GM19099 (cell line): ENCODE data around the gene DIAPH1.

ENCODE experiments used
- POLR2A ChIP-seq: IDR thresholded peaks from 3 replicates; pipeline ENCODE4 v1.6.1; 2011; ENCODE audit warnings: low read depth; ENCODE audit not compliant: insufficient read length; ENCODE audit errors: extremely low read depth

The DIAPH1 gene

DNA sequence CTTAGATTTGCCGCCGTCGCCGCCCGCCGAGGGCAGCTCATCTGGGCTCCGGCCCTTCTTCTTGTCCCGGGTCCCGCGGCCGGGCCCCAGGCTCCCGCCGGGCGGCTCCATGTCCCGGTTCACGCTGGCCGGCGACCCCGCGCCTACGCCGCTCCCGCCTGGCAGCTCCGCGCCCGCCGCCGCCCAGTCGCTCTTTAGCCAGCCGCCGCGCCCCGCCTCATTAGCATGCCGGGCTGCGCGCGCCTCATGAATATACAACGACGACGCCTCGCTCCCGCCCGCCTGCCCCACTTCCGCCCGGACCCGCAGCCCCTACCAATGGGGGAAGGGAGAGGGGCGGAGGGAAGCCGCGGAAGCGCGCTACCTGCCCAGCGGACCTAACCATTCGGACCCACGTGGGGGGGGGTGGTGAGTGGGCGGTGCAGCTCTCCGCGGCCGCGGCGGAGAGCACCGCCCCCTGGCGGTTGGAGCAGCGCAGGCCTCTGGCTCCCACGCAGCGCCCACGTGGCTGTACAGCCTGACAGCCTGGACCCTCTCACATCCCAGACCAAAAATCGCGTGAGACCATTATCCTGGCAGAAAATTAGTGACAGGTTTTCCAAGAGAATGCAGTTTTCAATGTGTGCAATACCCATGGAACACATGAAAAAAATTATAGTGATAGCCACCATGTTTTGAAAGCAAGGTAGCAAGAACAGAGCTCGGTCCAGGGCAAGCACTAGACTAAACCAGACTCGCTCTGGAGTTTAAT lies at the start of gene DIAPH1:
Gene DIAPH1, minus strand, starts transcription at position 197 of the 751 bp plus-strand sequence. Its CDS starts 86 bp downstream, at position 111.
- TF ChIP-seq POLR2A = peak; percentile 79

DNA sequence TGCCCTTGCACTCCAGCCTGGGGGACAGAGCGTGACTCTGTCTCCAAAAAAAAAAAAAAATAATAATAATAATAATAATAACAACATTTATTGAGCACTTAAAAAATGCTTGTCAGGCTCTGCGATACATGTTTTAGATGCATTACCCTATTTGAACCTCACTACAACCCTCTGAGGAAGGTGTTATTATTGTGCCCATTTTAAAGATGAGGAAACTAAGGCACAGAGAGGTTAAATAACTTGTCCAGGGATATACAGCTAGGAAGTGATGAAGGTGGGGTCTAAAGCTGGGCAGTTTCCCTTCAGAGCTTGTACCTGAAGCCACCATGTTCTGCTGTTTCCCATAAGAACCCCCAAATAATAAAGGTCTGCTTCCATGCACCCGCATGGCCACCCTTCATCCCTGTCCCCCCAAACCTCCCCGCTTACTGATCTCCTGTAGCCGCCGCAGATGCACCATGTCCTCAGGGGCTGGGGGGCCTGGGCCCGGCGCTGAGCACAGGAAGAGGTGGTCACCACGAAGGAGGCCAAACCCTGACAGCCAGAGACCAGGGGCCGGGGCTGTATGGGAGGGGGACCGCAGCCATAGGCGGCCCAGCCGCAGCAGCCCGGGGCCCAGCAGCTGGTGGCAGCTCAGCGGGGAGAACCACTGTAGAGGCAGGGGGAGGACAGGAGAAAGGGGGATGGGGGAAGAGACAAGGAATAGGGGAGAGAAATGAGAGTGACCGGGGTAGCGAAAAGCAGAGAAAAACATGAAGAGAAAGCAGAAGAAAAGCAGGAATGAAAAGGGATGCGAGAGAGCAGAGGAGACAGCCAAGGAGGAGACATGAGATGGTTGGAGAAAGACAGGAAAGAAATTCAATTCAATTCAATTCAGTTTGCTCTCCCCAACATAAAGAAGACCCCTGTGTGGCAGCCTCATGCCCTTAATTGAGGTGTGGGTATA lies 47.5 kb upstream of the DIAPH1 start:
- no peak for TF ChIP-seq POLR2A

DNA sequence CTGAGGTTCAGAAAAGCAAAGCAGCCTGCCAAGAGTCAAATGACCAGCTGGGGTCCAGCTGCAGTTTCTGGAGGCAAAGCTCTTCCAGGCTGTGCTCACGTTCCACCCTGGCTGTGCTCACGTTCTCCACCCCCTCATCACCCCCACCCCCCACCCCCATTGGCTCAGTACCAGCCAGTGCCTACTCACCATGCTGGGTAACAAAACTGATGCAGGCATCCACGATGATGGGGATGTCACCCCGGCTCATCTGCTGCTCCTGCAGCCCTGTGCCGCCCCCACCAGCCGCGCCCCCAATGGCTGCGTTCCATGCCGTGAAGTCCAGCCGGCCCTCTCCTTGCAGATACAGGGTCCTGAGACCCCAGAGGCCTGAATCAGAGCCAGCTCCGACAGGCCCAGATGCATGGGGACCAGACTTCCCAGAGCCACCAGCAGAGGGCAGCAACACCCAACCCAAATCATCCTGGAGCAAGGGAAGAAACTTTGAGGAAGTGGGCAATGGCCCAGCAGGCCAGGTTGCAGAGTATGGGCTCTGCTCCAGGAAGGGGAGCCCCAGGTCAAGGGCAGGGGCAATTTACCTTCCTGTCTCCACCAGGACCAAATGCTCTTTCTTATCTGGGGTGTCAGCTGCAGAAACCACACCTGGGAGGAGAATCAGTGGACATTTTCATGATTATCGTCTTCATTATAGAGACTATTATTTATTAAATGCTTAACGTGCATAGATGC lies 46.1 kb upstream of the DIAPH1 start:
- no peak for TF ChIP-seq POLR2A

DNA sequence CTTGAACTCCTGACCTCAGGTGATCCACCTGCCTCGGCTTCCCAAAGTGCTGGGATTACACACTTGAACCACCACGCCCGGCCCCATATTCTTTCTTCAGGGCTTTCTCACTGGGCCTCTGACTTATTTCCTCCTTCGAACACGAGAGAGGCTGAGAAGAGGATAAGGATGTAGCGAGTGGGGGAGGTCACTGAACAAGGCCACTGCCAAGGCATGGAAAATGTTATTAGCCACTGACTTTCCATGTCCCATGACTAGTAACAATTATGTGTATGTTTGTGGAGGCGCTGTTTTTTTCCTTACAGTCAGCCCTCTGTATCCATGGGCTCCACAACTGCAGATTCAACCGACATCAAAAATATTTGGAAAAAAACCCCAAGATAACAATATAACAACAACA lies 44.7 kb upstream of the DIAPH1 start:
- TF ChIP-seq POLR2A = no peak

DNA sequence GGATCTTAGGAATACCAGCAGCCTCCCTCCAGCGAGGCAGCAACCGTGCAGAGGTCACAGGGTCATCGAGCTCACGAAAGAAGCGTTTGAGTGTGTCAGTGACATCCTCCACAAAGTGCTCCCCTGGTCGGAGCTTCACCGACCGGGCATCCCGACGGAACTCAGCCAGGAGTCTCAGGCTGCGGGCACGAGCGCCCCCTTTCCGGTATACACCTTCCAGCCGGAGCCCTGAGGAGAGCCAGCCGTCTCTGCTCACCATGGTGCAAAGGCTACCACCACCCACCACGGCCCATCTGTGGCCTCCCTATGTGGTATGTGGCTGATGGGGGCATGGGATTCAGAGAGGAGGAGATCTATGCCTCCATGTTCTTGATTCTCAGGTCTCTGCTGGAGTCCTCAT lies 43.2 kb upstream of the DIAPH1 start:
- TF ChIP-seq POLR2A = no peak

DNA sequence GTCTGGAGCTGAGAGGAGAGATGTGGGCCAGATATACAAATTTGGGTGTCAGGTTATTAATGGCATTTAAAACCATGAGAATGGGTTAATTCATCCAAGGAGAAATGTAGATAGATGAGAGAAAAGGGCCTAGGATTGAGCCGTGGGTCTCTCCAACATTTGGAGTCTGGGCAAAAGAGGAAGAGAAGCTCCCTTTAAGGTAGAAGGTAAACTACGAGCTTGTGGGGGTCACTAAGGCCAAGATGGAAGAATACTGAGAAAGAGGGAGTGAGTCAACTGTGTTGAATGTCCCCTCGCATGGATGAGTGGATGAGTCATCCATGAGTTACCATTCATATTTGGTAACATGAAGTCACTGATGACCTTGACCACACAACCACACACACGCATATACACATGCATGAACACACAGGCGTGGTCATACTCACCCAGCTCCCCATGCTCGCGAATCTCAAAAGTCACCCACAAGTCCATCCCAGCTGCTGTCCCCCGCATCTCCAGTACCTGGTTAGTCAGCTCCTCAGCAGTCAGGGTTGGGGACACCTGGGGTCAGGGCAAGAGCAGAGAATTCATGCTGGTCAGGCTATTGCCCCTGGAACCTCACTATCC lies 39.2 kb upstream of the DIAPH1 start:
- no peak for TF ChIP-seq POLR2A

DNA sequence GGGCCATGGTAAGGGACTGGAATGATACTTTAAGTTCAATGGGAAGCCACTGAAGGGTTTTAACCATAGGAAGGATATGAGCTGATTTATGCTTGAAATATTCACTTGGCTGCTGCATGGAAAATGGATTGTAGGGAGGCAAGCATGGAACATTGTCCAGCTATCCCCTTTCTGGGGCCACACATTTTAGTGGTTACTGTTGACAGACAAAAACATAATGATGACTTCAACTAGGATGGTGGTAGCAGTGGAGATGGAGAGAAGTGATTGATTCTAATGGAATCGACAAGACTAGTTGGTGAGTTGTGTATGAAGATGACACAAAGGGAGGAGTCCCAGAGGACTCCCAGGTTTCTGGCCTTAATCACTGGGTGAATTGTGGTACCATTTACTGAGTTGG lies 38.6 kb upstream of the DIAPH1 start:
- no peak for TF ChIP-seq POLR2A

DNA sequence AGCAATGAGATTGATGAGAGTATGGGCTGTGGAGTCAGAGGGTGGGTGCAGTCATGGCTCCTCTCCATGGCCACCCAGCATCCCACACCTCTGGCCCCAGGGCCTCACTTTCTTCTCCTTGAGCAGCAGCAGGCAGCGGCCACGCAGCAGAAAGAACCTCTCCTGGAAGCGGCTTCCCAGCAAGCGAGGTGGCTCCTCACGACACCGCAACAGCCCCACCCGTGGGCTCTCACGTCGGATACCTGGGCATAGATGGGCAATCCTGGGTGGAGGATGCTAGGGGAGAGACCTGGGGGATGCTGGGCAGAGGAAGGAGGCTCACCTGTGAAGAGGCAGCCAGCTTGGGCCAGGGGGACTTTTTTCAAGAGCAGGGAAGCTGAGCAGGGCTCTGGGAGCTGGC lies 37.6 kb upstream of the DIAPH1 start:
- TF ChIP-seq POLR2A = no peak

DNA sequence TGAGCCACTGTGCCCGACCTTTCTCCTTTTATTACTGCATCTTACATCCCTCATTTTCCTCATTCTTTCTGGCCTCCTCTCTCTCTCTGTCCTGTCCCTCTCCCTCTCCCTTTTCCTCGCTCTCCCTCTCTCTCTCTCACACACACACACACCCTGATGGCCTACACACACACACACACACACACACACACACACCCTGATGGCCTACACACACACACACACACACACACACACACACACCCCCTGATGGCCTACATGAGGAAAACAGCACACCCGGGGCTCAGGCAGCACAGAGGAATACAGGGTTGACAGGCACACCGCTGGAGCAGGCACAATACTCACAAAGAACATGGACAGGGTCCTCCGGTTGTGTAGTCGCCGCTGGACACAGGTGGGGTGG lies 36.2 kb upstream of the DIAPH1 start:
- TF ChIP-seq POLR2A = no peak

DNA sequence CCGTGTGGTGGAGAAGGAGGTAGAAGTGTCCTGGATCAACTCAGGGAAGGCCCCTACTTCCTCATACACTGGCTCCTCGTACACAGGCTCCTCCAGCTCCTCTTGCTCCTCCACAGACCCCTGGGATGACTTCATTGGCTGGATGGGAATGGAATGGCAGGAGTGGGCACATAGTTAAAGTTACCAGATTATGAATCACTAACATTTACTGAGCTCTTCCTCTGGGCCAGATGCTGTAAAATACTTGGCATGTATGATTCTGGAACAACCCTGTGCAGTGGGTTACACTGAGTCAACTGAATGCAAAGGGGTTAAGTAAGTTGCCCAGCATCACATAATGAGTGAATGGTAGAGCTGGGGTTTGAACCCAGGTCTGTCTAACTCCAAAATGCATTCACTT lies 35.5 kb upstream of the DIAPH1 start:
- no peak for TF ChIP-seq POLR2A

DNA sequence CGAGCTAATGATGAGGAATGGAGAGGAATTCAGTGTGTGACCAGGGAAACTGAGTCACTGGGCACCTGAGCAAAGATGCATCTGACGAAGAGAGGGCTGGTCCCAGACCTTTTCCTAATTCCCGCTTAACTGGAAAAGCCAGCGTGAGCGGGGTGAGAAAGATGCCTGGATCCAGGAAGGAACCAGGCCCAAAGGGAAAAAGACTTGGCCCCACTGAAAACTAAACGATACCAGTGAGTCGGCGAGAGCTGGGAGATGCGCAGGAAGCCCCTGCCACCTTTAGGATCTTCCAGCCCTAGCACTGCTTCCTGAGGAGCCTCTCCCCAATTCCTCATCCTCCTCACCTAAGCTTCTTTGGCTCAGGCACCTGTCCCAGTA lies 32.9 kb upstream of the DIAPH1 start:
- no peak for TF ChIP-seq POLR2A

DNA sequence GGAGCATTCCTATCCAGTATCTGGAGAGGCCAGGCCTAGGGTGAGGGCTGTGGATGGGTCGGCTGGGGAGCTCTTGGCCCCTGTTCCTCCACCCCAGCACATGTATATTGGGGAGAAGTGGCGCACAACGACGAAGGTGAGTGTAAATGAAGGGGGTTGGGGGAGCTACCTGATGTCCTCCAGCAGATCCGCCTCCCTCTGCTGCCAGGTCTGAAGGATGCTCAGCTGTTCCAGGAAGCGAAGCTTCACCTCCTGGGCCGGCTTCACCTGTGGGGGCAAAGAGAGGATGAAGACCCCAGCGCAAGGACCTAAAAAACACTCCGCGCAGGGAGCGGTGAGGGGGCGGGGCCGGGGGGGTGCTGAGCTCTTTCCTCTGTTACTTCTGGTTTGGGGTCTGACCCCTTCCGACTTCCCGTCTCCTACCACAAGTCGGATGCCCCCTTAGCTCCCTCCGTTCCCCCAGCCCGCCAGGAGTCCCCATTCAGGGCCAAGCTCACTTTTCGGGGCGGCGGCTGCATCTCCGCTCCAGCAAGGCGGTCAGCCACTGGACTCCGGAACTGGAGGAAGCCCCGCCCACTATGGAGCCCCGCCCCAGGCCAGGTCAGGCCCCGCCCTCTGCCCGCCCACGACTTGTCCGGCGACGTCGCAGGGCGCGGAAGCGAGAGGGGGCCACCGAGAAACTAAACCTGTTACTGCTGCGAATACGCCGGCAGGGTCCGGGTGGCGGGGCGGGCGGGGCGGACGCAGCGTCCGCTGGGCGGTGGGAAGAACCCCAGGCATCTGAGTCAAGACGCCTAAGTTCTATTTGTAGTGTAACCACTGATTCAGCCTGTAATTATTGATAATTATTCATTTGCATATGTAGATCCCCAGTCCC lies 32.3 kb upstream of the DIAPH1 start, which contains the start of gene FCHSD1:
Gene FCHSD1, minus strand, starts transcription at position 568 of the 877 bp plus-strand sequence. Its CDS starts 50 bp downstream, at position 518.
- TF ChIP-seq POLR2A = peak; percentile 69

DNA sequence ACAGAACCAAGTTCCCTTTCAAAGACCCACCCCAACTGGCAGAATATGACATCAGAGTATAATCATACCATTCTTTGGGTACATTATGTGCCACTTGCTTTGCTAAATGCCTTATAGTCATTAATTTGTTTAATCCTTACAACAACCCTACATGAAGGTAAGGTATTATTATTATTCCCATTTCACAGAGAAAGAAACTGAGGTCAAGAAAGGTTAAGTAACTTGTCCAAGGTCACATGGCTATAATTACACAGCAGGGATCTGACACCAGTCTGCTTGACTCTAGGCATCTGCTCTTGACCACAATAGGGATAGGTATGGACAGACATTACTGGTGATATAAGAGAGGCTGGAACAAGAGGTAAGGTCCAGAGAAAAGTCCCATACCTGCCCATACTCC lies 31.2 kb upstream of the DIAPH1 start:
- TF ChIP-seq POLR2A = no peak
